H1 (cell line): Measurements from ENCODE around the gene C16orf90. TPM values are rescaled to one million over a fixed set of nuclear protein-coding genes. Genes with fewer than 3 reads are reported as not detected.

Experiments
- CTCF ChIA-PET: fragments of 300-600 bp; sonication (Branson Sonifier 250); formaldehyde crosslinking; loops from one replicate; lab custom pipeline; 2021; ENCODE audit not compliant: partially characterized antibody; lab: Charles Lee
- POLR2A ChIA-PET: fragments of 300-600 bp; sonication (Branson Sonifier 250); formaldehyde crosslinking; loops from one replicate; lab custom pipeline; 2021; ENCODE audit warnings: inconsistent platforms; ENCODE audit not compliant: partially characterized antibody; lab: Charles Lee
- DNase-seq, 2 experiments: peaks; one replicate each; pipeline versions ENCODE4 v3.0.0 to v3.0.0-alpha.2; 2010 to 2022; ENCODE audit warnings: low spot score in 2 of 2, low read depth in 1 of 2, mixed read lengths in 1 of 2
- FAIRE-seq: peaks from 2 replicates; lab custom pipeline; 2011; peaks lifted over from hg19 to GRCh38; lab: Jason Lieb, UNC
- H2AFZ ChIP-seq: 2 replicates; pipeline ENCODE4 v1.8.1; 2012; ENCODE audit warnings: low read length, inconsistent platforms
- H2AK5ac ChIP-seq: 2 replicates; pipeline ENCODE4 v1.6.1; 2013; ENCODE audit warnings: low read depth, low read length
- H2BK120ac ChIP-seq: replicated peaks from 2 replicates; pipeline ENCODE3; 2013; ENCODE audit warnings: low read depth, low read length, inconsistent platforms
- H2BK12ac ChIP-seq: 2 replicates; pipeline ENCODE4 v1.6.1; 2013; ENCODE audit warnings: low read depth, low read length
- H2BK15ac ChIP-seq: 2 replicates; pipeline ENCODE4 v1.6.1; 2013; ENCODE audit warnings: low read length
- H2BK20ac ChIP-seq: 2 replicates; pipeline ENCODE4 v1.6.1; 2013; ENCODE audit warnings: low read length
- H2BK5ac ChIP-seq: 2 replicates; pipeline ENCODE4 v1.6.1; 2013; ENCODE audit warnings: low read depth, low read length
- H3K14ac ChIP-seq: 2 replicates; pipeline ENCODE4 v1.6.1; 2013; ENCODE audit warnings: inconsistent platforms; ENCODE audit not compliant: insufficient read length
- H3K18ac ChIP-seq: 2 replicates; pipeline ENCODE4 v1.6.1; 2013; ENCODE audit warnings: low read length; ENCODE audit errors: extremely low read depth
- H3K23ac ChIP-seq: 2 replicates; pipeline ENCODE4 v1.6.1; 2013; ENCODE audit warnings: inconsistent platforms; ENCODE audit not compliant: insufficient read length
- H3K23me2 ChIP-seq: 2 replicates; pipeline ENCODE4 v1.6.1; 2013; ENCODE audit warnings: low read depth, low read length
- H3K27ac ChIP-seq: 2 replicates; pipeline ENCODE4 v1.6.1; 2011; ENCODE audit warnings: low read depth, low read length, inconsistent platforms
- H3K27me3 ChIP-seq, 4 experiments: replicated peaks in 1 of 4; 1 replicate in 1 of 4; 2 replicates in 3 of 4; pipeline versions ENCODE4 v1.6.1 to v1.8.1; 2011 to 2013; ENCODE audit warnings: low read length in 3 of 4, mild to moderate bottlenecking in 3 of 4, inconsistent platforms in 2 of 4, mixed read lengths in 2 of 4, moderate library complexity in 1 of 4; ENCODE audit not compliant: control insufficient read depth in 3 of 4, insufficient read depth in 3 of 4; ENCODE audit errors: extremely low read depth in 1 of 4
- H3K36me3 ChIP-seq, 4 experiments: 2 replicates each; pipeline versions ENCODE4 v1.6.1 to v1.8.1; 2011 to 2013; ENCODE audit warnings: mild to moderate bottlenecking in 4 of 4, low read length in 3 of 4, moderate library complexity in 2 of 4, control low read depth in 1 of 4, inconsistent platforms in 1 of 4; ENCODE audit not compliant: insufficient read depth in 4 of 4, control insufficient read depth in 2 of 4
- H3K4ac ChIP-seq: replicated peaks from 2 replicates; pipeline ENCODE3; 2013; ENCODE audit warnings: low read length, low read depth, mixed read lengths, inconsistent platforms; ENCODE audit not compliant: insufficient read length
- H3K4me1 ChIP-seq, 4 experiments: replicated peaks in 1 of 4; 1 replicate in 1 of 4; 2 replicates in 3 of 4; pipeline versions ENCODE4 v1.6.1 to v1.8.1; 2011 to 2013; ENCODE audit warnings: low read length in 3 of 4, inconsistent platforms in 2 of 4, mixed read lengths in 1 of 4; ENCODE audit not compliant: insufficient read depth in 4 of 4, control insufficient read depth in 3 of 4
- H3K4me2 ChIP-seq, 2 experiments: 2 replicates each; pipeline versions ENCODE4 v1.6.1 to v1.8.1; 2011 to 2013; ENCODE audit warnings: low read depth in 2 of 2, low read length in 2 of 2, control low read depth in 1 of 2, inconsistent platforms in 1 of 2, mild to moderate bottlenecking in 1 of 2; ENCODE audit not compliant: insufficient read depth in 1 of 2
- H3K4me3 ChIP-seq, 4 experiments: fragments of 200-600, 300-600 bp in 1 of 4; sonication (generic), shearing (Covaris generic), sonication (Bioruptor Twin) in 1 of 4; 2 replicates each; pipeline versions ENCODE4 v1.5.1 to v1.8.1; 2011 to 2016; ENCODE audit warnings: low read length in 4 of 4, low read depth in 3 of 4, control low read depth in 2 of 4, inconsistent platforms in 2 of 4, mild to moderate bottlenecking in 2 of 4, mixed read lengths in 1 of 4, moderate library complexity in 1 of 4; ENCODE audit not compliant: insufficient read depth in 2 of 4; ENCODE audit errors: extremely low read depth in 1 of 4
- H3K56ac ChIP-seq: replicated peaks from 2 replicates; pipeline ENCODE3; 2013; ENCODE audit warnings: low read depth, mild to moderate bottlenecking, mixed read lengths, low read length, inconsistent platforms; ENCODE audit not compliant: insufficient read length
- H3K79me1 ChIP-seq: 2 replicates; pipeline ENCODE4 v1.6.1; 2013; ENCODE audit warnings: low read depth, low read length, control low read depth
- H3K79me2 ChIP-seq, 2 experiments: 2 replicates each; pipeline versions ENCODE4 v1.6.1 to v1.8.1; 2012 to 2013; ENCODE audit warnings: low read length in 2 of 2, mild to moderate bottlenecking in 2 of 2, inconsistent platforms in 1 of 2; ENCODE audit not compliant: insufficient read depth in 2 of 2, control insufficient read depth in 1 of 2
- H3K9ac ChIP-seq, 4 experiments: replicated peaks in 1 of 4; 1 replicate in 1 of 4; 2 replicates in 3 of 4; pipeline versions ENCODE4 v1.6.1 to v1.8.1; 2011 to 2013; ENCODE audit warnings: low read depth in 3 of 4, low read length in 3 of 4, control low read depth in 2 of 4, mild to moderate bottlenecking in 2 of 4, moderate library complexity in 2 of 4, inconsistent platforms in 1 of 4; ENCODE audit errors: extremely low read depth in 1 of 4
- H3K9me3 ChIP-seq, 2 experiments: 2 replicates each; pipeline versions ENCODE4 v1.6.1 to v1.8.1; 2012 to 2013; ENCODE audit warnings: mild to moderate bottlenecking in 2 of 2, moderate library complexity in 2 of 2, control low read depth in 1 of 2, inconsistent platforms in 1 of 2, low read depth in 1 of 2, low read length in 1 of 2, mixed read lengths in 1 of 2; ENCODE audit not compliant: insufficient read depth in 2 of 2
- H4K20me1 ChIP-seq, 2 experiments: replicated peaks in 1 of 2; 2 replicates each; pipeline versions ENCODE3 to v1.8.1; 2011 to 2013; ENCODE audit warnings: inconsistent platforms in 2 of 2, low read length in 2 of 2, mild to moderate bottlenecking in 1 of 2; ENCODE audit not compliant: insufficient read depth in 2 of 2, control insufficient read depth in 1 of 2
- H4K5ac ChIP-seq: 2 replicates; pipeline ENCODE4 v1.6.1; 2013; ENCODE audit warnings: low read length, low read depth, mixed read lengths, inconsistent platforms; ENCODE audit not compliant: insufficient read length
- H4K8ac ChIP-seq: 2 replicates; pipeline ENCODE4 v1.8.0; 2013; ENCODE audit warnings: mild to moderate bottlenecking, moderate library complexity, low read length, inconsistent platforms; ENCODE audit not compliant: insufficient read depth; ENCODE audit errors: extremely low read depth
- H4K91ac ChIP-seq: replicated peaks from 2 replicates; pipeline ENCODE3; 2013; ENCODE audit warnings: low read length, mixed read lengths, inconsistent platforms; ENCODE audit not compliant: insufficient read length
- ASH2L ChIP-seq: fragments of 200-600, 300-600 bp; sonication (generic); IDR thresholded peaks from one replicate; pipeline ENCODE4 v1.7.1; 2017; ENCODE audit warnings: low read length
- BCL11A ChIP-seq, 2 experiments: IDR thresholded peaks; one replicate each; pipeline ENCODE4 v1.6.1; 2011; ENCODE audit warnings: low read depth in 2 of 2, low read length in 2 of 2, mild to moderate bottlenecking in 2 of 2
- EP300 ChIP-seq, 2 experiments: IDR thresholded peaks; 1 replicate in 1 of 2; 2 replicates in 1 of 2; pipeline ENCODE4 v1.6.1; 2011 to 2012; ENCODE audit warnings: low read depth in 2 of 2, low read length in 2 of 2, mild to moderate bottlenecking in 2 of 2, borderline replicate concordance in 1 of 2, inconsistent platforms in 1 of 2, moderate library complexity in 1 of 2
- KDM4A ChIP-seq: IDR thresholded peaks from one replicate; pipeline ENCODE4 v1.7.1; 2012; ENCODE audit warnings: low read depth, mild to moderate bottlenecking, moderate library complexity, low read length, inconsistent platforms; ENCODE audit not compliant: severe bottlenecking
- KDM5A ChIP-seq: fragments of 200-600 bp; IDR thresholded peaks from 2 replicates; pipeline ENCODE4 v1.7.1; 2012; ENCODE audit warnings: mild to moderate bottlenecking, low read length, inconsistent platforms, mixed read lengths
- POLR2A ChIP-seq, 2 experiments: IDR thresholded peaks; 1 replicate in 1 of 2; 2 replicates in 1 of 2; pipeline ENCODE4 v1.6.1; 2011; ENCODE audit warnings: low read depth in 2 of 2, low read length in 2 of 2, mild to moderate bottlenecking in 2 of 2; ENCODE audit errors: control extremely low read depth in 1 of 2
- POU5F1 ChIP-seq: IDR thresholded peaks from 2 replicates; pipeline ENCODE4 v1.6.1; 2011; ENCODE audit warnings: low read depth, mild to moderate bottlenecking, low read length, moderate library complexity
- SP4 ChIP-seq: IDR thresholded peaks from 2 replicates; pipeline ENCODE4 v1.6.1; 2012; ENCODE audit warnings: low read length, inconsistent platforms
- TAF1 ChIP-seq: IDR thresholded peaks from 2 replicates; pipeline ENCODE4 v1.6.1; 2011; ENCODE audit warnings: mild to moderate bottlenecking, low read depth, low read length
- ZNF274 ChIP-seq: IDR thresholded peaks from 2 replicates; pipeline ENCODE4 v1.7.0; 2012; ENCODE audit warnings: low read length, borderline replicate concordance; ENCODE audit errors: extremely low read depth
- WGBS, 2 experiments: shearing (Covaris generic) in 1 of 2; methylation state at CpG; one replicate each; pipeline versions ENCODE4 v1.1.6 to v1.1.7; 2013 to 2015; ENCODE audit warnings: low lambda C conversion rate in 2 of 2, mixed read lengths in 2 of 2, inconsistent platforms in 1 of 2, low coverage in 1 of 2, missing lambda C conversion rate in 1 of 2; ENCODE audit not compliant: insufficient replicate concordance in 2 of 2, insufficient coverage in 1 of 2, insufficient read length in 1 of 2; ENCODE audit errors: extremely low coverage in 1 of 2, missing lambda C conversion rate in 1 of 2; 5-methylcytosine and 5-hydroxymethylcytosine counted together
- polyA plus RNA-seq, 7 experiments: library from polyadenylated mRNA; depleted of rRNA in 3 of 7; stranded (reverse) in 5 of 7; unstranded in 2 of 7; fragments of >200 nt in 5 of 7; fragments of 200-250 nt in 2 of 7; gene quantifications; 1 replicate in 5 of 7; 2 replicates in 1 of 7; 4 replicates in 1 of 7; pipeline versions ENCODE4 v1.2.1 to v1.2.3, GENCODE V29; 2011 to 2013; ENCODE audit warnings: missing spikeins in 2 of 7, mixed read lengths in 2 of 7
- total RNA-seq: library from RNA; stranded (reverse); fragmentation: NEBNext Ultra II Directional; extraction: Animal tissue kit (Norgen Biotek cat#: 25700); gene quantifications from 2 replicates; pipeline ENCODE4 v1.2.1, GENCODE V29; 2021
- TF ChIP-seq, protein P1 (sequence below): IDR thresholded peaks from 2 replicates; pipeline ENCODE4 v1.6.1; 2012; ENCODE audit warnings: inconsistent platforms
- TF ChIP-seq, protein P2 (sequence below): IDR thresholded peaks from 2 replicates; pipeline ENCODE4 v1.6.1; 2012; ENCODE audit warnings: inconsistent platforms
- TF ChIP-seq, protein P3 (sequence below): IDR thresholded peaks from 2 replicates; pipeline ENCODE4 v1.6.1; 2011; ENCODE audit warnings: low read depth, mild to moderate bottlenecking, low read length; ENCODE audit not compliant: insufficient read depth

Gene C16orf90
- total and polyA plus RNA-seq, 2 of the 8 experiments (the other 6 are each of a cell fraction or from before 2014, with no cell fraction given), result not detected

DNA sequence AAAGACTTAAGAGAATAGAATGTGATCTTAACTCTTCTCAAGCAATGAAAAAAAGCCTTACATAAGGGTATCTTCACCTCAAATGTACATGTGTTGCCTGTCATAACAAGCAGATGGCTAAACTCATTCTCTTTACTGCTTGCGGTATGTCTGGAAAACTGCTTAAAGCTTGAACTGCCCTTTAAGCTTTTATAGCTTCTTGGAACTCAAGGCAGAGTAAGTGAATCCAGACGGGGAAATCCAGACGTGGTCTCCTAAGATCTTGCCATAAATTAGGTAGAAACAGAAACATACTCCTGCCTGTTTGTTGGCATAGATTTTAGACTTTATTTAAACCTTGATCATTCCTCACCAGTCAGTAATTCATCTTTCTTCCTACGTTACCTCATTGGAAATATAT is 25.1 kb upstream of the C16orf90 start:
- H3K9me3 ChIP-seq, result no peaks in the 10 kb centered on the region
- no peak overlapping the region for H4K8ac ChIP-seq
- H2AK5ac ChIP-seq, result no peak overlapping the region
- CTCF ChIA-PET, result interaction anchor here (0.8 to 1.2 kb wide), 4 partner anchors 10 to 254 kb away, joined by 3 to 4 read pairs (median 3); no protein-coding TSS in a partner anchor
- DNase-seq (no peak), FAIRE-seq (no peak)
- H2BK12ac ChIP-seq, result no peak overlapping the region
- POLR2A ChIA-PET, result no interaction called here
- no peak overlapping the region for H3K27ac ChIP-seq
- H3K23me2 ChIP-seq, result no peaks in the 10 kb centered on the region
- H4K5ac ChIP-seq, result no peak overlapping the region
- H3K14ac ChIP-seq, result no peak overlapping the region
- no peaks in the 10 kb centered on the region for H4K20me1 ChIP-seq
- 94% methylated on average over 4 of the region's 4 CpGs; no CpG with 5 or more reads in 1 of the 2 experiments for WGBS, 2 experiments
- H3K79me1 ChIP-seq, result no peaks in the 10 kb centered on the region
- H2BK120ac ChIP-seq, result no peak overlapping the region
- H2BK20ac ChIP-seq, result no peak overlapping the region
- H2BK15ac ChIP-seq, result no peak overlapping the region
- no peak overlapping the region for H3K56ac ChIP-seq
- no peak overlapping the region for H4K91ac ChIP-seq
- H2AFZ ChIP-seq, result no peak overlapping the region
- H3K18ac ChIP-seq, result no peak overlapping the region
- no peak overlapping the region for H3K9ac ChIP-seq
- peaks cover 3 to 22% (median 12%) of the 10 kb centered on the region in 4 experiments for H3K36me3 ChIP-seq
- H2BK5ac ChIP-seq, result no peak overlapping the region
- no peak overlapping the region for H3K4me2 ChIP-seq
- H3K4ac ChIP-seq, result no peak overlapping the region
- H3K23ac ChIP-seq, result no peak overlapping the region
- no peaks in the 10 kb centered on the region for H3K27me3 ChIP-seq
- H3K79me2 ChIP-seq, result no peaks in the 10 kb centered on the region
- H3K4me3 ChIP-seq, result no peak overlapping the region
- H3K4me1 ChIP-seq, result no peaks in the 10 kb centered on the region
- TF ChIP-seq EP300 (IDR thresholded peaks at IDR 0.05; ENCODE audit: borderline replicate concordance in 1 of 2, low read depth in 2 of 2, low read length in 2 of 2) (no peak), KDM4A (no peak), ASH2L (no peak), SP4 (no peak), KDM5A (no peak), POLR2A (IDR thresholded peaks at IDR 0.05; ENCODE audit: control extremely low read depth in 1 of 2, low read depth in 2 of 2, low read length in 2 of 2) (no peak), POU5F1 (no peak), BCL11A (IDR thresholded peaks at IDR 0.05; ENCODE audit: low read depth in 2 of 2, low read length in 2 of 2) (no peak), ZNF274 (no peak), TAF1 (no peak)
- TF ChIP-seq, protein P1, sequence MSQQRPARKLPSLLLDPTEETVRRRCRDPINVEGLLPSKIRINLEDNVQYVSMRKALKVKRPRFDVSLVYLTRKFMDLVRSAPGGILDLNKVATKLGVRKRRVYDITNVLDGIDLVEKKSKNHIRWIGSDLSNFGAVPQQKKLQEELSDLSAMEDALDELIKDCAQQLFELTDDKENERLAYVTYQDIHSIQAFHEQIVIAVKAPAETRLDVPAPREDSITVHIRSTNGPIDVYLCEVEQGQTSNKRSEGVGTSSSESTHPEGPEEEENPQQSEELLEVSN, result no peak
- TF ChIP-seq, protein P2, sequence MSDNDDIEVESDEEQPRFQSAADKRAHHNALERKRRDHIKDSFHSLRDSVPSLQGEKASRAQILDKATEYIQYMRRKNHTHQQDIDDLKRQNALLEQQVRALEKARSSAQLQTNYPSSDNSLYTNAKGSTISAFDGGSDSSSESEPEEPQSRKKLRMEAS, result no peak
- TF ChIP-seq, protein P3, sequence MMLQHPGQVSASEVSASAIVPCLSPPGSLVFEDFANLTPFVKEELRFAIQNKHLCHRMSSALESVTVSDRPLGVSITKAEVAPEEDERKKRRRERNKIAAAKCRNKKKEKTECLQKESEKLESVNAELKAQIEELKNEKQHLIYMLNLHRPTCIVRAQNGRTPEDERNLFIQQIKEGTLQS, result no peak
